ENCODE measurements around the gene UBAP1. TPM values are rescaled to one million over a fixed set of nuclear protein-coding genes. Genes with fewer than 3 reads are reported as not detected.

UBAP1 gene
- total and polyA plus RNA-seq, 2 of the 4 experiments (the other 2 are of a cell fraction): 30.6 to 37.0 TPM

DNA sequence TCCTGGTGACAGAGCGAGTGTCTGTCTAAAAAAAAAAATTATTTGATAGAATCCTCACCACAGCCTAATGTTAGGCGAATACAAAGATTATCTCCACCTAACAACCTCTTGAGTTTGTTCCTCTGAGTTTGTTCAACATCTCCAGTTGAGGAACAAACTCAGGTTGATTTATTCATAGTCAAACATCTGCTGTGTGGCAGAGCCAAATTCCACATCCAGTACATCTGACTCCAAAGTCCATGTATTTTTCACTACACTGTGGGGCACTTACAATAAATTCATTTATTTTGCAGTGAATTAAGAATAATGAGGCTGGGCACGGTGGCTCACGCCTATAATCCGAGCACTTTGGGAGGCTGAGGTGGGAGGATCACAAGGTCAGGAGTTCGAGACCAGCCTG lies 97.0 kb downstream of the UBAP1 start:
- Histone ChIP-seq H3K56ac (ENCODE audit: extremely low read depth, insufficient read depth, low read length) (no peak overlapping the region), H3K18ac (ENCODE audit: low read depth, low read length) (no peak overlapping the region), H2BK15ac (ENCODE audit: low read depth, low read length) (no peak overlapping the region), H3K9me1 (ENCODE audit: insufficient read depth, low read length) (no peaks in the 10 kb centered on the region), H2AFZ (replicated peaks; ENCODE audit: low read length, poor library complexity) (no peak overlapping the region), H3K4me1 (ENCODE audit: control insufficient read depth, insufficient read depth, low read length) (no peaks in the 10 kb centered on the region), H2AK9ac (replicated peaks; ENCODE audit: low read depth, low read length, poor library complexity) (no peak overlapping the region), H3K9me3 (ENCODE audit: control insufficient read depth, insufficient read depth, low read length) (no peaks in the 10 kb centered on the region), H2BK20ac (ENCODE audit: low read depth, low read length) (no peak overlapping the region), H3K36me3 (ENCODE audit: control insufficient read depth, insufficient read depth, low read length) (no peaks in the 10 kb centered on the region), H3K9ac (ENCODE audit: low read depth, low read length) (no peak overlapping the region), H4K5ac (ENCODE audit: low read depth, low read length) (no peak overlapping the region), H3K4me3 (ENCODE audit: insufficient read depth, low read depth, low read length) (no peak overlapping the region), H4K8ac (ENCODE audit: low read depth in 2 of 2, low read length in 2 of 2) (no peak overlapping the region), H2AK5ac (ENCODE audit: low read depth, low read length) (no peak overlapping the region), H2BK120ac (ENCODE audit: low read depth, low read length) (no peak overlapping the region), H3K4ac (ENCODE audit: low read depth, low read length) (no peak overlapping the region), H3K23ac (ENCODE audit: low read depth, low read length) (no peak overlapping the region), H3K27ac (ENCODE audit: insufficient read depth, low read length) (no peak overlapping the region), H4K20me1 (ENCODE audit: insufficient read depth, low read length) (no peaks in the 10 kb centered on the region), H3K27me3 (ENCODE audit: control insufficient read depth, insufficient read depth, low read length) (no peaks in the 10 kb centered on the region), H2BK5ac (ENCODE audit: low read depth, low read length, poor library complexity, severe bottlenecking) (no peak overlapping the region), H3K79me1 (ENCODE audit: low read depth in 1 of 2, low read length in 2 of 2) (no peaks in the 10 kb centered on the region), H3K14ac (replicated peaks; ENCODE audit: low read depth, low read length) (no peak overlapping the region), H3K4me2 (ENCODE audit: low read depth, low read length) (no peak overlapping the region), H4K91ac (ENCODE audit: insufficient read depth, low read depth, low read length) (no peak overlapping the region)
- intact Hi-C loops (cut with micrococcal nuclease) (no loop called here), dilution Hi-C loops (cut with HindIII; ENCODE audit: low sequenced_read_pairs, unreplicated experiment) (no loop called here), in situ Hi-C loops (cut with MboI; ENCODE audit: low sequenced_read_pairs) (no loop called here)
- WGBS, 2 experiments (ENCODE audit: extremely low coverage in 2 of 2, insufficient read length in 1 of 2): no CpG with 5 or more reads among the region's 6 CpGs
- TF ChIP-seq SMC3 (IDR thresholded peaks at IDR 0.05; ENCODE audit: low read depth, low read length) (no peak), MXI1 (IDR thresholded peaks at IDR 0.05; ENCODE audit: borderline replicate concordance, low read depth, low read length) (no peak), POLR2A (IDR thresholded peaks at IDR 0.05; ENCODE audit: low read depth, low read length) (no peak), RCOR1 (IDR thresholded peaks at IDR 0.05; ENCODE audit: insufficient replicate concordance, low read length) (no peak), RAD21 (IDR thresholded peaks at IDR 0.05; ENCODE audit: low read length) (no peak), CHD1 (IDR thresholded peaks at IDR 0.05; ENCODE audit: low read depth, low read length) (no peak), FOS (IDR thresholded peaks at IDR 0.05; ENCODE audit: low read depth, low read length) (no peak), NFE2L2 (IDR thresholded peaks at IDR 0.05; ENCODE audit: low read depth, low read length) (no peak), BHLHE40 (IDR thresholded peaks at IDR 0.05; ENCODE audit: low read depth, low read length) (no peak), RFX5 (IDR thresholded peaks at IDR 0.05; ENCODE audit: low read depth, low read length) (no peak), MAZ (IDR thresholded peaks at IDR 0.05; ENCODE audit: borderline replicate concordance, low read depth, low read length) (no peak), MAFK (IDR thresholded peaks at IDR 0.05; ENCODE audit: low read depth, low read length) (no peak), CEBPB (IDR thresholded peaks at IDR 0.05; ENCODE audit: low read depth, low read length) (no peak)
- TF ChIP-seq, protein P1, sequence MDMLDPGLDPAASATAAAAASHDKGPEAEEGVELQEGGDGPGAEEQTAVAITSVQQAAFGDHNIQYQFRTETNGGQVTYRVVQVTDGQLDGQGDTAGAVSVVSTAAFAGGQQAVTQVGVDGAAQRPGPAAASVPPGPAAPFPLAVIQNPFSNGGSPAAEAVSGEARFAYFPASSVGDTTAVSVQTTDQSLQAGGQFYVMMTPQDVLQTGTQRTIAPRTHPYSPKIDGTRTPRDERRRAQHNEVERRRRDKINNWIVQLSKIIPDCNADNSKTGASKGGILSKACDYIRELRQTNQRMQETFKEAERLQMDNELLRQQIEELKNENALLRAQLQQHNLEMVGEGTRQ (IDR thresholded peaks at IDR 0.05; ENCODE audit: low read depth, low read length): no peak
- TF ChIP-seq, protein P2, sequence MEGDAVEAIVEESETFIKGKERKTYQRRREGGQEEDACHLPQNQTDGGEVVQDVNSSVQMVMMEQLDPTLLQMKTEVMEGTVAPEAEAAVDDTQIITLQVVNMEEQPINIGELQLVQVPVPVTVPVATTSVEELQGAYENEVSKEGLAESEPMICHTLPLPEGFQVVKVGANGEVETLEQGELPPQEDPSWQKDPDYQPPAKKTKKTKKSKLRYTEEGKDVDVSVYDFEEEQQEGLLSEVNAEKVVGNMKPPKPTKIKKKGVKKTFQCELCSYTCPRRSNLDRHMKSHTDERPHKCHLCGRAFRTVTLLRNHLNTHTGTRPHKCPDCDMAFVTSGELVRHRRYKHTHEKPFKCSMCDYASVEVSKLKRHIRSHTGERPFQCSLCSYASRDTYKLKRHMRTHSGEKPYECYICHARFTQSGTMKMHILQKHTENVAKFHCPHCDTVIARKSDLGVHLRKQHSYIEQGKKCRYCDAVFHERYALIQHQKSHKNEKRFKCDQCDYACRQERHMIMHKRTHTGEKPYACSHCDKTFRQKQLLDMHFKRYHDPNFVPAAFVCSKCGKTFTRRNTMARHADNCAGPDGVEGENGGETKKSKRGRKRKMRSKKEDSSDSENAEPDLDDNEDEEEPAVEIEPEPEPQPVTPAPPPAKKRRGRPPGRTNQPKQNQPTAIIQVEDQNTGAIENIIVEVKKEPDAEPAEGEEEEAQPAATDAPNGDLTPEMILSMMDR (conservative IDR thresholded peaks at IDR 0.05; ENCODE audit: low read depth, low read length): no peak
- TF ChIP-seq, protein P3, sequence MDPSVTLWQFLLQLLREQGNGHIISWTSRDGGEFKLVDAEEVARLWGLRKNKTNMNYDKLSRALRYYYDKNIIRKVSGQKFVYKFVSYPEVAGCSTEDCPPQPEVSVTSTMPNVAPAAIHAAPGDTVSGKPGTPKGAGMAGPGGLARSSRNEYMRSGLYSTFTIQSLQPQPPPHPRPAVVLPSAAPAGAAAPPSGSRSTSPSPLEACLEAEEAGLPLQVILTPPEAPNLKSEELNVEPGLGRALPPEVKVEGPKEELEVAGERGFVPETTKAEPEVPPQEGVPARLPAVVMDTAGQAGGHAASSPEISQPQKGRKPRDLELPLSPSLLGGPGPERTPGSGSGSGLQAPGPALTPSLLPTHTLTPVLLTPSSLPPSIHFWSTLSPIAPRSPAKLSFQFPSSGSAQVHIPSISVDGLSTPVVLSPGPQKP (IDR thresholded peaks at IDR 0.05; ENCODE audit: borderline replicate concordance, low read depth, low read length): no peak
- ATAC-seq (ENCODE audit: low read depth) (no peak), DNase-seq (no peak)
- POLR2A ChIA-PET (ENCODE audit: unreplicated experiment): no interaction called here
- no TSS peak for BruUV-seq (replicated peaks)
- CTCF ChIA-PET: no interaction called here

Measured in IMR-90 (cell line).